HG02759 (cell line): ENCODE data around the gene MTHFD1L.
"Not testable (repeated sequence)": the region's sequence is repeated elsewhere in the genome, so short reads cannot be mapped to it uniquely, and the experiment has no call there.

Experiments used
- ATAC-seq: cut with Tn5 transposase; IDR thresholded peaks from one replicate; pipeline ENCODE4 v1.9.1; 2021; ENCODE audit warnings: mild to moderate bottlenecking, moderate library complexity; ENCODE audit not compliant: unreplicated experiment

MTHFD1L gene

DNA sequence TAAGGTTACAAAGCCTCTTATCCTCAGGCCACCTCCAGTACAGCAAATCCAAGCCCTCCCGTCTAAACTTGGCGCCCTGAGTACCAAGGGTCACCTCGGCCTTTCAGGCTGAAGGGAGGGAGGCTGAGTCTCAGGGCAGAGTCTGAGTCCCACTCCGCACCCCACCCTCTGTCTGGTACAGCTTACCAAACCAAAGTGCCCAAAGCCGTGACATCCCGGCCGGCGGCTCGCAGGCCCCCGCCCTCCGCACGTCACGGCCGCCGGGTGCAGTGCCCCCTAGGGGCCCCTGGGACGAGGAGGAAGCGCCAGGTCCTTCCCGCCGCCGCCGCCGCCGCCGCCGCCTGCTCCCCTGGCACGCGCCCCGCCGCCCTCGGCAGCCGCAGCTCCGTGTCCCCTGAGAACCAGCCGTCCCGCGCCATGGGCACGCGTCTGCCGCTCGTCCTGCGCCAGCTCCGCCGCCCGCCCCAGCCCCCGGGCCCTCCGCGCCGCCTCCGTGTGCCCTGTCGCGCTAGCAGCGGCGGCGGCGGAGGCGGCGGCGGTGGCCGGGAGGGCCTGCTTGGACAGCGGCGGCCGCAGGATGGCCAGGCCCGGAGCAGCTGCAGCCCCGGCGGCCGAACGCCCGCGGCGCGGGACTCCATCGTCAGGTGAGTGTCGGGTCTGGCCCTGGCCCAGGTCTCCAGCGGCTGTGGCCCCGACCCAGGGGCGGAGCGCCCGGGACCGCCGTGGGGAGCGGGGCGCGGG is at the start of gene MTHFD1L:
Gene MTHFD1L, plus strand, starts transcription at position 297 of the 741 bp plus-strand sequence. Its CDS starts 121 bp downstream, at position 418.
- peak; percentile 72 for ATAC-seq

DNA sequence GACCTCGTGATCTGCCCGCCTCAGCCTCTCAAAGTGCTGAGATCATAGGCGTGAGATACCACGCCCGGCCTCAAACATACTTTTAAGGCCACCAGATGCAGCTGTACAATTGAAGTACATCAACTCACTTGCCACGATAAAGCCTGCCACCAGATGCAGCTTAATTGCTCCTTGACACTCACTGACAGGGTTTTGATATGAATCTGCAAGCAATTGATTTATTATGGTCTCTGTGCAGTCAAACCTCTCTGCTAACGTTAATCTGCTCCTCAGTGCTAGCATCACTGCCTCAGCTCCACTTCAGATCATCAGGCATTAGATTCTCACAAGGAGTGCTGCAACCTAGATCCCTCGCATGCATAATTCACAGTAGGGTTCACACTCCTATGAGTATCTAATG is 48.9 kb upstream of the MTHFD1L start:
- not testable (repeated sequence) for ATAC-seq

DNA sequence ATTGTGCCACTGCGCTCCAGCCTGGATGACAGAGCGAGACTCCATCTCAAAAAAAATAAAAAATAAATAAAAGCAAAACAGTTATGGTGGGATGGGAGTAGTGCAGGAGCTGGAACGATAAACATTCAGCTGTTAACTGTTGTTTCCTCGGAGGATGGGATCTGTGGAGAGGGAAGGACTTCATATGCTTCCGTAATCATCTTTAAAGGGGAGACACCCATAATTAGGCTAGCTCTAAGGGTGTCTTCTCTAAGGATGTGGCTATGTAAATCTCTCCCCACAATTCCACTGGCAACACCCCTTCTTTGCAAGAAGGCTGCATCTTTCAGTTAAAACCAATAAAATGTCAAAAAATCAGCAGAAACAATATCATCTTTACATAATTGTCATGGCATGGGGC is 42.6 kb upstream of the MTHFD1L start:
- no peak for ATAC-seq

DNA sequence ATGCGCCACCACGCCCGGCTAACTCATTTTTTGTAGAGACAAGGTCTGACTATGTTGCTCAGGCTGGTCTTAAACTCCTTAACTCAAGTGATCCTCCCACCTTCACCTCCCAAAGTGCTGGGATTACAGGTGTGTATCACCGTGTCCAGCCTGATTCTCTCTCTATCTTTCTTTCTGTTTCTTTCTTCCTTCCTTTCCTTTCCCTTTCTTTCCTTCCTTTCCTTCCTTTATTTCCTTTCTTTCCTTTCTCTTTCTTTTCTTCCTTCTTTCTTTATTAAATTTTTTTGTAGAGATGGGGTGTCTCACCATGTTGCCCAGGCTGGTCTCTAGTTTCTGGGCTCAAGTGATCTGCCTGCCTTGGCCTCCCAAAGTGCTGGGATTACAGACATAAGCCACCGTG is 38.7 kb upstream of the MTHFD1L start:
- no peak for ATAC-seq

DNA sequence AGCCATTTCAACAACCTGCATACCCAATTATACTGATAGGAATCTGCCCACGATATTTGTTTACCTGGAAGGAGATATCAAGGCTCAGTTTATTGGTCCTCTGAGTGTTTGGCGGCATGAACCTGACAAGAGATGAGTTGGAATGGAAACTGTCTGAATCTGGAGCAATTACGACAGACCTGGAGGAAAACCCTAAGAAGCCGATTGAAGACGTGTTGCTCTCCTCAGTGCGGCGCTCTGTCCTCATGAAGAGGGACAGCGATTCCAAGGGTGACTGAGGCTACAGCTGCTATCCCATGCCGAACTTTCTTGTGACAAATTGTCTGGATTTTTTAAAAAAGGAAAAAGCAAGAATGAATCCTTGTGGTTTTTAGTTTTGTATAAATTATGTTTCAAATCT is 37.4 kb upstream of the MTHFD1L start:
- not testable (repeated sequence) for ATAC-seq

DNA sequence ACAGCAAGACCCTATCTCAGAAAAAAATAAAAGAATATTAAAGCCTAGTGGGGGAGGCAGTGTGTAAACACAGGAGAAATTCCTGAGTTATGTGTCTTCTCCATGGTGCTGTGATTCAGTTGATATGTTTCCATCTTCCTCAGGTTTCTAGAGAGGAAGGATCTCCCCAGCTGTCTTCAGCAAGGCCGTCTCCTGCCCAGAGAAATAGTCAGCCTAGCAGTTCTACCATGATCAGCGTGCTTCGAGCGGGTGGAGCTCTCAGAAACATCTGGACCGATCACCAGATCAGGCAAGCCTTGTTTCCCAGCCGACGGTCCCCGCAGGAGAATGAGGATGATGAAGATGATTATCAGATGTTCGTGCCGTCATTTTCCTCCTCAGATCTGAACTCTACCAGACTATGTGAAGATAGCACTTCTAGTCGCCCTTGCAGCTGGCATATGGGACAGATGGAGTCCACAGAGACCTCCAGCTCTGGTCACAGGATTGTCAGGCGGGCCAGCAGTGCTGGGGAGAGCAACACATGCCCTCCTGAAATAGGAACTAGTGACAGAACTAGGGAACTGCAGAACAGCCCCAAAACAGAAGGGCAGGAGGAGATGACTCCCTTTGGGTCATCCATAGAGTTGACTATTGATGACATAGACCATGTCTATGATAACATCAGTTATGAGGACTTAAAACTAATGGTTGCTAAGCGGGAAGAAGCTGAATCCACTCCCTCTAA is 34.9 kb upstream of the MTHFD1L start:
- ATAC-seq: no peak

DNA sequence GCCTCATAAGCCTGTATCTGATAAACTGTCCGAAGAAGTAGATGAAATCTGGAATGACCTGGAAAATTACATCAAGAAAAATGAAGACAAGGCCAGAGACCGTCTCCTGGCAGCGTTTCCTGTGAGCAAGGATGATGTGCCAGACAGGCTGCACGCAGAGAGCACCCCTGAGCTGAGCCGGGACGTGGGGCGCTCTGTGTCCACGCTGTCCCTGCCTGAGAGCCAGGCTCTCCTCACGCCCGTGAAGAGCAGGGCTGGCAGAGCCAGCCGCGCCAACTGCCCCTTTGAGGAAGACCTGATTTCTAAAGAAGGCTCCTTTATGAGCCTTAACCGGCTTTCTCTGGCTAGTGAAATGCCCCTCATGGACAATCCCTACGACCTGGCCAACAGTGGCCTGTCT is 33.9 kb upstream of the MTHFD1L start:
- ATAC-seq: no peak

DNA sequence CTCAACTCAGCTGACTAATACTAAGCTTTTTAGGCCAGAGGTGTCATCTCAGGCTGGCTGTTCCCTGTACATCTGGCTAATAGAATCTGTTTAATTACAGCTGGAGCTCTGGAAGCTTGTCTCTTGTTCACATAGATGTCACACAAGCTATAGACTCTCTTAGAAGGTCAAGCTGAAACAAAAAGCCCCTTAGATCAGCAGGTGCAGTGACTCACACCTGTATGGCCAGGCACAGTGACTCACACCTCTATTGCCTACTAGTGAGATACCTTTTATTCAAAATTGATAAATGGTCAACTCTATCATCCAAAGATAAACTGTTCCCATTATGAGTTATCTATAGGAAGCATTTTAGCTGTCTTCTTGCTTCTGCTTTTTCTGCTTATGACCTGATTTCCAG is 29.9 kb upstream of the MTHFD1L start:
- ATAC-seq: no peak

DNA sequence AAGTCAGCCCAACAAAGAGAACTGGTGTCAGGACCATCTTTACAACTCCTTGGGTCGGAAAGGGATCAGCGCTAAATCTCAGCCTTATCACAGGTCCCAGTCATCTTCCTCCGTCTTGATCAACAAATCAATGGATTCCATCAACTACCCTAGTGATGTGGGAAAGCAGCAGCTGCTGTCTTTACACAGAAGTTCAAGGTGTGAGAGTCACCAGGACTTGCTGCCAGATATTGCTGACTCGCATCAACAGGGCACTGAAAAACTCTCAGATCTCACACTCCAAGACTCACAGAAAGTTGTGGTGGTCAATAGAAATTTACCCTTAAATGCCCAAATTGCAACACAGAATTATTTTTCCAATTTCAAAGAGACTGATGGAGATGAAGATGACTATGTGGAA is 25.3 kb upstream of the MTHFD1L start:
- ATAC-seq: no peak

DNA sequence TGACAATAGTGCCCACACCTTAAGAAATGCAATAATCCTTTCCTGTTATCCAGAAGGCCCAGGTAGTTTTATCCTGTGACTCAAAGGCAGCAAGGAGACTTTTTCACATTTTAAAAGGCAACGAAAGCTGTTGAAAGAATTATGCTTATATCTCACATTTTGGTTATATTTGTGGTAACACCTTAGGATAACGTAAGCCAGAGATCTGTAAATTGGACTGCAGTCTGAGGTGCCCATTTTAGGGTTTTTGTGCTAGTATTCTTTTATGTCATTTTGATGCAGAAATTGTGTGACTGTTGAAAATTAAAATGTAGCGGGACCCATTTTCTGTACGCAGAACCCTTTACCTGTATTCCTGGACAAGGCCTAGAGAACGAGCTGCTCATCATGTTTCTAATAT is 24.3 kb upstream of the MTHFD1L start:
- no peak for ATAC-seq

DNA sequence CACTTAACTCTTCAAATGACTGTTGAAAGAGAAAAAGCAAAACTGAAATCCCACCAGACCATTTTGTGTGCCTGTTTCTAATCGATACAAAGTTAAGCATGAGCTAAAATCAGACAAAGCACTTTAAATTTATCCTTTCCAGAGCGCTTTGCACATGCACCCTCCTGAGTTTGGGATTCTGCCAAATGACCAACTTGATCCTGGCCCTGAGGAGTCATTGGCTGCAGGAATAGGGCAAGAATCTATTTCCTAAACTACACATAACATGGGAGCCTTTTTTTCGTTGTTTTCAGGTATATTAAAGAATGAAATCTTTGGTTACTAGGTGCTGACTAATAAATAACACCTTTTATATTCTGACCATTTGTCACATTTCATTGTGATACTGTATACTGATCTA is 23.8 kb upstream of the MTHFD1L start:
- ATAC-seq: no peak

DNA sequence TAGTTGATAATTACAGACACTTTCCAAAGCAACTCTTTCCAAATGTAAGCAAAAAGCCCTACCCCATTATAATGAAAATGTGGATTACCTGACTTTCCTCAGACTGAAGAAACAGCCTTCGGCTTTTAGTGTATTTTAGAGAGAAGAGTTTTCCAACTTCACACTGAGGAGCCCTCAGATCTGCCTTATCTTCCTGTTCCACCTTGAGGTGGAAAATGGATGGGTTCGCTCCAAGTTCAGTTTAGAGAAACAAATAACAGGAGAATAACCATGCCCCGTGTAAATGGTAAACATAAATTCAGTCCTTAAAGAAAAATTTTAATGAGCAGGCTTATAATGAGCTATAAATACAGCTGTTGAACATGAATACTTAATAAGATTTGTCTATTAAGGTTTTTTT is 21.1 kb upstream of the MTHFD1L start:
- no peak for ATAC-seq

DNA sequence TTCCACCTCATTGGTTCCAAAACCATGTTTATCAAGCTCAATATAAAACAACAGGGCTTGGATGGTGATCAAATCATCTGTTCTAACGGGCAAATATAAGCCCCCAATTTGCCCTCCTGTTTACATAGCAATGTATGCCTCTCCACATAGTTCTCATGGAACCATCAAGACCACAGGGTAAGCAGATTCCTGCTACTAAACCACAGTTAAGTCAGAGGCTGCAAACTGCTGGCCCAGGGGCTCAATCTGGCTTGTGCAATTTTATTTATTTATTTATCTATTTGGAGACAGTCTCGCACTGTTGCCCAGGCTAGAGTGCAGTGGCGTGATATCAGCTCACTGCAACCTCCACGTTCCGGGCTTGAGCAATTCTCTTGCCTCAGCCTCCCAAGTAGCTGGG is 18.9 kb upstream of the MTHFD1L start:
- no peak for ATAC-seq

DNA sequence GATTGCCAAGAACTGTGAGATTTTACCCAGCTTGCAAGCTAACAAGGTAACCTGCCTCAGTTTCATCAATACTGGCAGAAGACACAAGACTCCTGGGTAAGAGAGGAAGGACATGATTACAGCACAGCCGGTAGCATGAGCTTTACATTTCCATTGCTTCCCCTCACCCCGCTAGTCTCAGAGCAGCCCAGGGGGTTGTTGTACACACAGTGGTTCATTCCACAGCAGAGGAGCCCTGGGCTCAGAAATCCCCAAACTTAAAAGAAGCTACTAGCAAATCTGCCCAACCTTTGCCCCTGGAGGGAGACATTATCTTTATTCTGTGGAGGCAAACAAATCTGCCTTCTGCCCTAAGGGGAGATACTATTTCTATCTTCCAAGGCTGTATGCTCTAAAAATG is 17.1 kb upstream of the MTHFD1L start:
- ATAC-seq: no peak

DNA sequence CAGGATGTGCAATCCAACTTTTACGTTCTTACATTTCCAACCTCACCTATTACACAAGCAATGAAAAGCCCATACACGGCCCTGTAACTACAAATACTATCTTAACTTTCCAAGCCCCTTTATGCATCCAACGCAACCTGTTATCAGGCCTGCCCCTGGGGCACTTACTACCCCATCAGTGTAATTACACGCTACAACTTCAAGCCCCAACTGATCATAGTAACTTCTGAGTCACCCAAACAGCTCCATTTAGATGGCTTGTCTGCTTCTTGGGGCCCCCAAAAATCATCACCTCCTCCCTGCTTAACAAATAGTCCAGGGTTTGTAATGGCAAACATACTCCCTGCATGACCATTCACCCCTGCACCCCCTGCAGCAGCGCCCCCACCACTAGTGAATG is 11.1 kb upstream of the MTHFD1L start:
- ATAC-seq: not testable (repeated sequence)

DNA sequence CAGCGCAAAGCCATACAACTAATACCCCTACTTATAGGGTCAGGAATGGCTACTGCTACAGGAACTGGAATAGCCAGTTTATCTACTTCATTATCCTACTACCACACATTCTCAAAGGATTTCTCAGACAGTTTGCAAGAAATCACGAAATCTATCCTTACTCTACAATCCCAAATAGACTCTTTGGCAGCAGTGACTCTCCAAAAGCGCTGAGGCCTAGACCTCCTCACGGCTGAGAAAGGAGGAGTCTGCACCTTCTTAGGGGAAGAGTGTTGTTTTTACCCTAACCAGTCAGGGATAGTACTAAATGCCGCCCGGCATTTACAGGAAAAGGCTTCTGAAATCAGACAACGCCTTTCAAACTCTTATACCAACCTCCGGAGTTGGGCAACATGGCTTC is 10.3 kb upstream of the MTHFD1L start:
- not testable (repeated sequence) for ATAC-seq

DNA sequence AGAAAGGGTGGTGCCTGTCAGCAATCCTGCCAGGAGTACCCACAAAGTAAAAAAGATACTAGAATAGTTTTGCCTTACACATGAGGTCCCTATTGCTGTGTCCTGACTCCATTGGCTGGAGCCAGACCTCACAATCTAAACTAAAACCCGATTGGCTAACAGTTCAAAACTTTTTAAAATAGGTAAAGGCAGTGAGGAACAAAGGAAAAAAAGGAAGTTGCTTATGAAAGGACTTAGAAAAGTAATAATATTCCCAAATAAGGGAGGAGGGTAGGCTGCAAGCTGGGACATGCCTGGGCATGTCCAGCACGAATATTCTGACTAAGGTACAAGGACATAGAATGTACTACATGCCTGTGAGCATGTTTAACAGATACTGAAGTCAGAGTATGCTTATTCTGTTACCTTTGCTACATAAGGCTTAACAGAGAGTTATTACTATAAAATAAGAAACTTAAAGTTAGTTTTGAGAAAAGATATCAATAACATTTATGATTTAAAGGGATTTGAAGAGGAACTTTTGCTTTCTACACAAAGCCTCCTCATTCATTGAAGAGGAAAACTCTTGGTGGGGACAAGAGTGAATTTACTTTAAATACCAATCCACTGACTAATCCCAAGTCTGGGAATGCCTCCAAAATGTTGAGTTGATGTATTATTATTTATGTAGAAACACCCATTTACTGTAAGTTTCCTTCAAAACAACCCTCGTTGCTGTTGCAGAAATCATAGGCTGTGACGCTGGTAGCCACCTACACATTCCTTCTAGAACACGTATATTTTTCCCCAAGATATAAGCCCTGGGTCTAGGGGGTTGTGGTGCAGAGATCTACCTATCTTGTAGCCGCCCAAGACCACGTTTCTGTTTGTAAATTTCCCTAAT is 8.2 kb upstream of the MTHFD1L start:
- no peak for ATAC-seq

DNA sequence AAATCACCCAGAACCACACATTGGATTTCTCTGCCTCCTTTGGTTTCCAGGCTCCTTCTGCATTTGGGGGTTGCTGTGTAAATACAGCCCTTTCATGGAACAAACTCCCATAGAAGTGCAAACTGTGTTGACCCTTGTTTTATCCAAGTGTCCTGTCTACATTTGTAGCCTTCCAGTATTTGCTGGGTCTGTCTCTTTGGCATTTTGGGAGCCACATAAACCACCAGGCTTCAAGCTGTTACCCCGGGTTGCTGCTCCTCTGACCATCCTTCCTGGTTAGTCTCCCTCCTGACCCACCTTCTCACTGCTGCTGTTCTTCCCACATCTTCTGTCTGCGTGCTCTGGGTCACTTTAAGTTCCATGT is 7.6 kb upstream of the MTHFD1L start:
- ATAC-seq: no peak

DNA sequence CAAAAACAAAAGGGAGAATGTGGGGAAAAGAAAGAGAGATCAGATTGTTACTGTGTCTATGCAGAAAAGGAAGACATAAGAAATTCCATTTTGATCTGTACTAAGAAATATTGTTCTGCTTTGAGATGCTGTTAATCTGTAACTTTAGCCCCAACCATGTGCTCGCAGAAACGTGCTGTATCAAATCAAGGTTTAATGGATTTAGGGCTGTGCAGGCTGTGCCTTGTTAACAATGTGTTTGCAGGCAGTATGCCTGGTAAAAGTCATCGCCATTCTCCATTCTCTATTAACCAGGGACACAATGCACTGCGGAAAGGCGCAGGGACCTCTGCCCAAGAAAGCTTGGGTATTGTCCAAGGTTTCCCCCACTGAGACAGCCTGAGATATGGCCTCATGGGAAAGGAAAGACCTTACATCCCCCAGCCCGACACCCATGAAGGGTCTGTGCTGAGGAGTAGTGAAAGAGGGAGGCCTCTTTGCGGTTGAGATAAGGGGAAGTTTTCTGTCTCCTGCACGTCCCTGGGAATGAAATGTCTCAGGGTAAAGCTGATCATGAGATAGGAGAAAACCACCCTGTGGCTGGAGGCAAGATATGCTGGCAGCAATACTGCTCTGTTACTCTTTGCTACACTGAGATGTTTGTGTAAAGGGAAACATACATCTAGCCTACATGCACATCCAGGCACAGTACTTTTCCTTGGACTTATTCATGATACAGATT is 3.9 kb upstream of the MTHFD1L start:
- ATAC-seq: not testable (repeated sequence)

DNA sequence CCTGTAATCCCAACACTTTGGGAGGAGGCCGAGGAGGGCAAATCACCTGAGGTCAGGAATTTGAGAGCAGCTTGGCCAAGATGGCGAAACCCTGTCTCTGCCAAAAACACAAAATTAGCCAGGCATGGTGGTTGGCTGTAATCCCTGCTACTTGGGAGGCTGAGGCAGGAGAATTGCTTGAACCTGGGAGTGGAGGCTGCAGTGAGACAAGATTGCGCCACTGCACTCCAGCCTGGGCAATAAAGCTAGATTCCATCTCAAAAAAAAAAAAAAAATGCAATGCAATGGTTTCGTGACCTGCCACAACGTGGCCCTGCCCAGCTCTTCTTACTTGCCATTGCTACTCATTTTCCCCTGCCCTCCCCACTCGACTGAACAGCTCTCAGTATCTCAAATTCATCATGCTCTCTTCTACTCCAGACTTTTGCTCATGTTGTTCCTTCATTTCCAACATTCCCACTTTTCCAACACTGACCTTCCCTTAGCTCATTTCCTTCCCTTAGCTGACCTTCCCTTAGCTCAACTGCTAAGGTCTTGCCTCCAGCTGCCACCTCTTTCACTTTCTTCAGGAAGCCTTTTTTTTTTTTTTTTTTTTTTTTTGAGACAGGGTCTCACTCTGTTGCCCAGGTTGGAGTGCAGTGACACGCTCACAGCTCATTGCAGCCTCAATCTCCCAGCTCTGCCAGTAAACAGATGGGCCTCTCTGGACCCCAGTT is 2.1 kb upstream of the MTHFD1L start:
- no peak for ATAC-seq
